Naive thymus-derived CD8-positive, alpha-beta T cell (primary cell): ENCODE data around the gene NACAD. TPM values are rescaled to one million over a fixed set of nuclear protein-coding genes. Genes with fewer than 3 reads are reported as not detected.

Experiments
- ATAC-seq, 2 donors: fragments of 150-1000 bp; cut with Tn5 transposase in 1 of 2; sonication (Bioruptor Pico), chemical (Tn5 transposase) in 1 of 2; 1 replicate in 1 of 2; 2 replicates in 1 of 2; pipeline ENCODE4 v1.10.0; 2021; ENCODE audit warnings: mild to moderate bottlenecking in 2 of 2, moderate library complexity in 2 of 2
- POLR2A ChIA-PET: fragments of 350-600 bp; sonication (Branson Sonifier 250); formaldehyde crosslinking; loops from one replicate; lab custom pipeline; 2021; ENCODE audit warnings: antibody characterized with exemption; lab: Charles Lee
- DNase-seq, 10 donors: peaks; one replicate each; pipeline versions ENCODE4 v3.0.0 to v3.0.0-alpha.2; 2020 to 2022
- H3K27ac Mint-ChIP-seq, 10 donors: one replicate each; pipeline ENCODE4 v1.8.0; 2020 to 2022; ENCODE audit warnings: mild to moderate bottlenecking in 10 of 10, mixed read lengths in 10 of 10, moderate library complexity in 4 of 10, inconsistent platforms in 1 of 10
- H3K27me3 Mint-ChIP-seq, 5 donors: one replicate each; pipeline ENCODE4 v1.8.0; 2021 to 2022; ENCODE audit warnings: mixed read lengths in 5 of 5
- H3K36me3 Mint-ChIP-seq, 3 donors: one replicate each; pipeline ENCODE4 v1.8.0; 2020 to 2022; ENCODE audit warnings: mixed read lengths in 3 of 3, mild to moderate bottlenecking in 2 of 3, inconsistent platforms in 1 of 3
- H3K4me1 Mint-ChIP-seq, 4 donors: one replicate each; pipeline ENCODE4 v1.8.0; 2021 to 2022; ENCODE audit warnings: mixed read lengths in 4 of 4
- H3K4me3 Mint-ChIP-seq, 10 donors: one replicate each; pipeline ENCODE4 v1.8.0; 2020 to 2022; ENCODE audit warnings: mild to moderate bottlenecking in 10 of 10, mixed read lengths in 10 of 10, moderate library complexity in 6 of 10, inconsistent platforms in 1 of 10
- H3K9me3 Mint-ChIP-seq, 9 donors: one replicate each; pipeline ENCODE4 v1.8.0; 2020 to 2022; ENCODE audit warnings: mixed read lengths in 9 of 9, mild to moderate bottlenecking in 3 of 9, inconsistent platforms in 1 of 9, moderate library complexity in 1 of 9
- polyA plus RNA-seq, 3 donors: library from polyadenylated mRNA; unstranded; fragments of 300-500 nt; fragmentation: Illumina TruSeq; gene quantifications; one replicate each; pipeline ENCODE4 v1.2.3, GENCODE V29; 2021
- total RNA-seq, 8 experiments: library from RNA in 2 of 8; stranded (reverse) in 2 of 8; gene quantifications; one replicate each; pipeline ENCODE4 v1.2.3 and lab custom pipeline; 2021 to 2026

The NACAD gene
- total and polyA plus RNA-seq, 5 experiments from 2014 or later, result 0.06 to 0.16 (median 0.15) TPM

GRCh38 chr7:45055594-45056219 lies 33.1 kb downstream of the NACAD start:
- POLR2A ChIA-PET, result interaction anchor here (0.9 to 1.2 kb wide), 2 partner anchors 25 to 57 kb away, joined by 3 read pairs; no protein-coding TSS in a partner anchor
- H3K9me3 Mint-ChIP-seq, result no peaks in the 10 kb centered on the region
- H3K27me3 Mint-ChIP-seq, result no peaks in the 10 kb centered on the region
- ATAC-seq (no peak), DNase-seq (no peak)
- no peak overlapping the region for H3K4me3 Mint-ChIP-seq
- peak overlapping the region in 6 of 10 donors; percentile 5 to 73 (median 50) for H3K27ac Mint-ChIP-seq
- peaks cover 4 to 75% (median 11%) of the 10 kb centered on the region in 3 donors for H3K36me3 Mint-ChIP-seq
- H3K4me1 Mint-ChIP-seq, result peaks cover 45 to 89% (median 81%) of the 10 kb centered on the region in 4 donors

GRCh38 chr7:45055016-45055415 lies 33.8 kb downstream of the NACAD start:
- POLR2A ChIA-PET, result interaction anchor here (0.9 to 1.5 kb wide), 4 partner anchors 23 to 81 kb away, joined by 3 to 6 read pairs (median 3); no protein-coding TSS in a partner anchor
- Mint-ChIP-seq H3K4me1 (peaks cover 44 to 89% (median 81%) of the 10 kb centered on the region in 4 donors), H3K27me3 (no peaks in the 10 kb centered on the region), H3K4me3 (peak overlapping the region in 1 of 10 donors; percentile 12), H3K36me3 (peaks cover 0 to 75% (median 9%) of the 10 kb centered on the region in 3 donors), H3K27ac (peak overlapping the region in 7 of 10 donors; percentile 38 to 91 (median 74)), H3K9me3 (no peaks in the 10 kb centered on the region)
- no peak for DNase-seq
- no peak for ATAC-seq

GRCh38 chr7:45054442-45054841 lies 34.3 kb downstream of the NACAD start:
- no peaks in the 10 kb centered on the region for H3K27me3 Mint-ChIP-seq
- H3K4me1 Mint-ChIP-seq, result peaks cover 44 to 87% (median 79%) of the 10 kb centered on the region in 4 donors
- DNase-seq (no peak), ATAC-seq (no peak)
- no peaks in the 10 kb centered on the region for H3K9me3 Mint-ChIP-seq
- peak overlapping the region; percentile 26 to 91 (median 78) for H3K27ac Mint-ChIP-seq
- peak overlapping the region in 2 of 10 donors; percentile 12 to 36 for H3K4me3 Mint-ChIP-seq
- H3K36me3 Mint-ChIP-seq, result peaks cover 0 to 72% (median 9%) of the 10 kb centered on the region in 3 donors
- POLR2A ChIA-PET, result interaction anchor here (0.7 to 1.5 kb wide), 4 partner anchors 23 to 81 kb away, joined by 3 to 6 read pairs (median 3); no protein-coding TSS in a partner anchor

DNA sequence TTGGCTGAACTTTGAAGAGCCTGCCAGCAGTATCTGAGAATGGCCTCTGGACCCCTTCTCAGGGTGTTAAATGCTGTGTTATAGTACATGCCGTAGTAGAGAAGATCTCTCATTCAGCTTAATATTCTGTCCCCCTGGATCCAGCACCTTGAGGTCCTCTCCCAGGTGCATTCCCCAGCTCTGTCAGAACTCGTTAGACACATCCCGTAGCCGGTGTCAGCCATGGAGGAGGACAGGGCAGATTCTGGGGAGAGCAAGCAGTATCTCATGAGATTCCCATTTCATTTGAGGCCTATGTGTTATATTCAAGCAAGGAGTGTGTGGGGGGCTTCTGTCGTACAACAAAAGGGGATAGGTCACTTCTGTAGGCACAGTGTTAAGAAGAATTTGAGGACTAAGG lies 34.8 kb downstream of the NACAD start:
- ATAC-seq, result no peak
- Mint-ChIP-seq H3K4me1 (peaks cover 44 to 86% (median 79%) of the 10 kb centered on the region in 4 donors), H3K36me3 (peaks cover 0 to 74% (median 9%) of the 10 kb centered on the region in 3 donors), H3K9me3 (no peaks in the 10 kb centered on the region), H3K4me3 (peak overlapping the region in 1 of 10 donors; percentile 28), H3K27me3 (no peaks in the 10 kb centered on the region), H3K27ac (peak overlapping the region; percentile 31 to 91 (median 74))
- no peak for DNase-seq
- POLR2A ChIA-PET, result interaction anchor here (0.6 to 1.5 kb wide), 6 partner anchors 22 to 219 kb away, joined by 3 to 6 read pairs (median 4); no protein-coding TSS in a partner anchor

DNA sequence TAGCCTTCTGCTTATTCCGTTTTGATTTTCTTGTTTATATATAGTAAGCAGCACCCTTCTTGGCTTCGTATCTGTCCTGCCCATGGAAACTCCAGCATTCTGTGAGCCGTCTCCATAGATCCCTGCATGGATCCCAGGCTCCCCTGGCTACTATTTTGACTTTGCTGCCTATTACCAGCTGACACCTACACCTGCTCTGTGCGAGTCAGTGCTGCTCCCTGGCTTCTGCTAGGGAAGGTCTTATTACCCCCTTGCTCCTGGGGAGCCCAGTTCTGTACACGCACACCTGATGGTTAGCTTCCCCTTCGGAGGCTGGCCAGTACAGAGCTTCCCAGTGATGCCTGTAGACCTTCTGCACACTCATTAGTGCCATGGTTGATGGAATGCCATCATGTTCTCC lies 35.4 kb downstream of the NACAD start:
- Mint-ChIP-seq H3K4me1 (peaks cover 43 to 86% (median 79%) of the 10 kb centered on the region in 4 donors), H3K9me3 (no peaks in the 10 kb centered on the region), H3K36me3 (peaks cover 0 to 74% (median 9%) of the 10 kb centered on the region in 3 donors), H3K27me3 (no peaks in the 10 kb centered on the region), H3K4me3 (no peak overlapping the region), H3K27ac (peak overlapping the region in 6 of 10 donors; percentile 31 to 91 (median 77))
- DNase-seq, result no peak
- no peak for ATAC-seq
- POLR2A ChIA-PET, result interaction anchor here (0.6 to 1.5 kb wide), 4 partner anchors 53 to 219 kb away, joined by 3 to 4 read pairs (median 4); no protein-coding TSS in a partner anchor

GRCh38 chr7:45052011-45052410 lies 36.8 kb downstream of the NACAD start:
- Mint-ChIP-seq H3K4me3 (no peak overlapping the region), H3K4me1 (peaks cover 39 to 83% (median 73%) of the 10 kb centered on the region in 4 donors), H3K36me3 (peaks cover 0 to 77% (median 9%) of the 10 kb centered on the region in 3 donors), H3K27ac (peak overlapping the region in 9 of 10 donors; percentile 31 to 91 (median 76)), H3K9me3 (no peaks in the 10 kb centered on the region), H3K27me3 (no peaks in the 10 kb centered on the region)
- no peak for ATAC-seq
- POLR2A ChIA-PET, result interaction anchor here (0.9 to 1.2 kb wide), 3 partner anchors 19 to 24 kb away, joined by 3 to 4 read pairs (median 4); no protein-coding TSS in a partner anchor
- DNase-seq, result no peak

DNA sequence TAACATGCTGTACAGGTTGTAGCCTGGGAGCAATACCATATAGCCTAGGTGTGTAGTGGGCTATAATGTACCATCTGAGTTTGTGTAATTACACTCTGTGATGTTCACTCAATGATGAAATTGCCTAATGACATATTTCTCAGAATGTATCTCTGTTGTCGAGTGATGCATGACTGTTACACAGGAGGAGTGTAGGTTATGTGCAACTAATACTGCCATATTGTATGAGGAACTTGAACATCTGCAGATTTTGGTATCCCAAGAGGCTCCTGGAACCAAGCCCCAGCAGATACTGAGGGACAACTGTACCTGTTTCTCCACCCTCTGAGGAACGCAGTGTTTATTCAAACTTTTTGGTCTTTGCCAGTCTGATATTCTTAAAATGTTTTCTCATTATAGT lies 38.6 kb downstream of the NACAD start:
- DNase-seq, result no peak
- POLR2A ChIA-PET, result no interaction called here
- Mint-ChIP-seq H3K36me3 (peaks cover 0 to 83% (median 5%) of the 10 kb centered on the region in 3 donors), H3K27me3 (no peaks in the 10 kb centered on the region), H3K4me3 (no peak overlapping the region), H3K9me3 (no peaks in the 10 kb centered on the region), H3K4me1 (peaks cover 38 to 77% (median 71%) of the 10 kb centered on the region in 4 donors), H3K27ac (peak overlapping the region in 7 of 10 donors; percentile 14 to 89 (median 74))
- ATAC-seq, result no peak

- ATAC-seq (no peak), DNase-seq (no peak)
- Mint-ChIP-seq H3K4me3 (no peak overlapping the region), H3K27ac (peak overlapping the region in 4 of 10 donors; percentile 15 to 77 (median 58)), H3K36me3 (peaks cover 0 to 82% (median 2%) of the 10 kb centered on the region in 3 donors), H3K4me1 (peaks cover 32 to 71% (median 66%) of the 10 kb centered on the region in 4 donors), H3K9me3 (no peaks in the 10 kb centered on the region), H3K27me3 (no peaks in the 10 kb centered on the region)
- POLR2A ChIA-PET, result interaction anchor here (0.6 to 1.4 kb wide), 4 partner anchors 13 to 75 kb away, joined by 3 to 5 read pairs (median 4); partner anchors contain the start of gene CCM2
Observed at GRCh38 chr7:45048748-45049147, 40.0 kb downstream of the NACAD start.

DNA sequence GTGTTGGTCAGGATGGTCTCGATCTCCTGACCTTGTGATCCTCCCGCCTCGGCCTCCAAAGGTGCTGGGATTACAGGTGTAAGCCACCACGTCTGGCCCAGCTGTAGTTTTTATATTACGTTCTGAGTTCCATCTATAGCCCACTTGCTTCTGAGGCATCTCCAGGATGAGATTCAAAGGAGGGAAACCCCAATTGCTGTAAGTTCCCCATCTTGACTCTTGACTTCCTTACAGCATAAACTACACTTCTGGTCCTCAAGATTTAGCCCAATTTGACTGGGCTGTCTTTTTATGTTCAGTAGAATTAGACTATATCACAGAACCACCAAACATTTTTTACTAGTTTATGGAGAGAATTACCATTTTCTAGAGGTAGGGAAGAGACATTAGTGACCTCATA lies 44.4 kb downstream of the NACAD start:
- H3K4me3 Mint-ChIP-seq, result no peak overlapping the region
- H3K4me1 Mint-ChIP-seq, result peaks cover 21 to 65% (median 63%) of the 10 kb centered on the region in 4 donors
- no peak for ATAC-seq
- H3K27ac Mint-ChIP-seq, result peak overlapping the region in 8 of 10 donors; percentile 54 to 84 (median 74)
- no peak for DNase-seq
- H3K36me3 Mint-ChIP-seq, result peaks cover 0 to 92% (median 17%) of the 10 kb centered on the region in 3 donors
- POLR2A ChIA-PET, result no interaction called here
- H3K27me3 Mint-ChIP-seq, result no peaks in the 10 kb centered on the region
- no peaks in the 10 kb centered on the region for H3K9me3 Mint-ChIP-seq

DNA sequence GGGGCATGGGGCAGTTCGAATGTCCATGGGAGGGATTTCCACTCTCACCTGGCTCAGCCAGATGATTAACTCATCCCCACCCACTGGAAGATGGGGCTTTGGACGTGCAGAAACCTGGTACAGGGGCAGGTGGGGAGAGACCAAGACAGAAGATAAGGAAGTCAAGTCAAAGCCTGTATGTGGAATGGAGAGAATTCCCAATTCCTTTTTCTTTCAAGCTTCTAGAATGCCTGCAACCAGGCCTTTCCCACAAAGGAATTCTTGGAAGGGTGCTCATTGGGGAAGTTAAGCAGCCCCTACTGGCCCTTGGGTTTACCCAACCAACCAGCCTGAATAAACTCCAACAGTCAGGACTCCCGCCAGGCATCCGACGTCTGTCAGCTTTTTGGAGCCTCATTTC lies 49.7 kb downstream of the NACAD start:
- Mint-ChIP-seq H3K27ac (peak overlapping the region in 8 of 10 donors; percentile 6 to 92 (median 76)), H3K36me3 (peaks cover 5 to 90% (median 29%) of the 10 kb centered on the region in 3 donors), H3K4me3 (no peak overlapping the region), H3K9me3 (no peaks in the 10 kb centered on the region), H3K27me3 (no peaks in the 10 kb centered on the region), H3K4me1 (peaks cover 40 to 89% (median 75%) of the 10 kb centered on the region in 4 donors)
- ATAC-seq, result no peak
- POLR2A ChIA-PET, result interaction anchor here (1.8 kb wide), 1 partner anchor 11 kb away, joined by 6 read pairs; no protein-coding TSS in a partner anchor
- no peak for DNase-seq

DNA sequence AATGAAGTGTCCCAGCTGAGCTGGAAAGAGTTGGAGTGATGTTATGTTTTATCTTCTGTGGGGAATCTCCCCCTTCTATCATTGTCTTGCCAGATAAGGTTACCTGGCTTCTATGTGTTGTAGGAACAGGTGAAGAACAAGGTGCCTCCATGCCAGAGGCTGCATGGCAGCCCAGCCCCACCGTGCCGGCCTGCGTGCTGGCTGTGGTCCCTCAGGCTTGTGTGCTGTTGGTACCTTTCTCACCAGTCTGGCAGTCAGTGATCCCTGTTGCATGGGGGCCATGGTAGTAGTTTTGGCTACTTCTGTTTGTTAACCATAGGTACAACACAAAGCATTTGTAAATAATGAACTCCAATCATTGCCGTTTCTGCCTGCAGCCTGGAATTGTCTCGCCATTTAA lies 50.9 kb downstream of the NACAD start:
- DNase-seq (no peak), ATAC-seq (no peak)
- POLR2A ChIA-PET, result interaction anchor here (0.6 to 1.2 kb wide), 4 partner anchors 37 to 75 kb away, joined by 3 to 8 read pairs (median 6); no protein-coding TSS in a partner anchor
- no peaks in the 10 kb centered on the region for H3K9me3 Mint-ChIP-seq
- H3K27ac Mint-ChIP-seq, result peak overlapping the region; percentile 74 to 94 (median 90)
- peaks cover 5 to 90% (median 27%) of the 10 kb centered on the region in 3 donors for H3K36me3 Mint-ChIP-seq
- H3K27me3 Mint-ChIP-seq, result no peaks in the 10 kb centered on the region
- H3K4me1 Mint-ChIP-seq, result peaks cover 42 to 90% (median 78%) of the 10 kb centered on the region in 4 donors
- peak overlapping the region in 9 of 10 donors; percentile 42 to 89 (median 54) for H3K4me3 Mint-ChIP-seq

DNA sequence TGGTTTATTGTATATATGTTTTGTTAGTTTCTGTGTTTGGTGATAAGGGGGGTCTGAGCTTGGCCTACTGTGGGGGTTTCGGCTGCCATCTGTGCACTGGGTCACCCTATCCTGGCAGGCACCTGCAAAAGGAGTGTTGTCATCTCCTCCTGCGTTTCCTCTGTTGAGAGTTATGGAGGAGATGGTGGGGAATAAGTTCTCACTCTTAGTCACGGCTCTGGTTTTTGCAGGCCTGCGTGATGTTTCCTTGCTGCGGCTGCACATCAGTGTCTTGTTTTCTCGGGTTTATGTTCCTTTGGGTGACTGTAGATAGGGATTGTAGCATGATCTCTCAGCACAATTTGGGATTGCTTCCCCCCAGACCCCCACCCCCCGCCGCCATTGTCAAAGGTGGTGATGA lies 52.0 kb downstream of the NACAD start:
- ATAC-seq, result peak in 1 of 2 donors; percentile 22

More for the DNA sequence above, 52.0 kb downstream of the NACAD start:
- Mint-ChIP-seq H3K4me3 (peak overlapping the region; percentile 62 to 90 (median 86)), H3K4me1 (peaks cover 46 to 90% (median 80%) of the 10 kb centered on the region in 4 donors), H3K27ac (peak overlapping the region; percentile 74 to 94 (median 90)), H3K36me3 (peaks cover 5 to 89% (median 22%) of the 10 kb centered on the region in 3 donors), H3K27me3 (no peaks in the 10 kb centered on the region), H3K9me3 (no peaks in the 10 kb centered on the region)
- no peak for DNase-seq
- POLR2A ChIA-PET, result interaction anchor here (0.6 to 17.7 kb wide), 9 partner anchors 9 to 1176 kb away, joined by 3 to 314 read pairs (median 7); partner anchors contain the start of genes CCM2 and MYO1G
